DND-41 (cell line): ENCODE data around the gene ALDH1L1.

Source experiments
- CTCF ChIP-seq: IDR thresholded peaks from 2 replicates; pipeline ENCODE4 v1.5.1; 2012; ENCODE audit warnings: borderline replicate concordance, low read length, moderate library complexity, mild to moderate bottlenecking; ENCODE audit not compliant: poor library complexity, severe bottlenecking; ENCODE audit errors: extremely low read depth
- EZH2 ChIP-seq: IDR thresholded peaks from 3 replicates; pipeline ENCODE4 v1.6.1; 2012; ENCODE audit warnings: borderline replicate concordance, low read depth, mild to moderate bottlenecking, moderate library complexity, low read length, inconsistent platforms; ENCODE audit not compliant: severe bottlenecking

GRCh38 chr3:126153695-126154360, 26.6 kb downstream of the ALDH1L1 start:
- TF ChIP-seq CTCF: no peak
- no peak for TF ChIP-seq EZH2
